Brain pericyte (primary cell): ENCODE data around the gene KCNG1.
"Not testable (repeated sequence)": the region's sequence is repeated elsewhere in the genome, so short reads cannot be mapped to it uniquely, and the experiment has no call there.

ENCODE experiments used
- DNase-seq: peaks from one replicate; pipeline ENCODE4 v3.0.0-alpha.2; 2012; ENCODE audit warnings: low read depth, low spot score

KCNG1 gene

GRCh38 chr20:50982363-50982762, 40.5 kb downstream of the KCNG1 start:
- DNase-seq, result no peak

- DNase-seq, result no peak
Observed at GRCh38 chr20:50981714-50982048, 41.2 kb downstream of the KCNG1 start.

GRCh38 chr20:50980851-50981713, 41.8 kb downstream of the KCNG1 start:
- no peak for DNase-seq

GRCh38 chr20:50980071-50980681, 42.7 kb downstream of the KCNG1 start:
- peak; percentile 65 for DNase-seq

- DNase-seq, result not testable (repeated sequence)
Observed at GRCh38 chr20:50978533-50978932, 44.4 kb downstream of the KCNG1 start.

GRCh38 chr20:50977066-50978021, 45.6 kb downstream of the KCNG1 start:
- no peak for DNase-seq

- no peak for DNase-seq
Observed at GRCh38 chr20:50975701-50976330, 47.1 kb downstream of the KCNG1 start.

GRCh38 chr20:50969912-50970311, 53.0 kb downstream of the KCNG1 start:
- DNase-seq, result no peak

GRCh38 chr20:50969435-50969834, 53.5 kb downstream of the KCNG1 start:
- no peak for DNase-seq

GRCh38 chr20:50968289-50968688, 54.6 kb downstream of the KCNG1 start:
- no peak for DNase-seq

- DNase-seq, result no peak
Observed at GRCh38 chr20:50967586-50967985, 55.3 kb downstream of the KCNG1 start.

- no peak for DNase-seq
Observed at GRCh38 chr20:50959543-50960126, 63.3 kb downstream of the KCNG1 start.

GRCh38 chr20:50958615-50959542, 64.0 kb downstream of the KCNG1 start, which contains the start of gene MOCS3:
MOCS3 (plus strand) TSS chr20:50958818; CDS start chr20:50958843, 25 bp downstream.
- DNase-seq, result peak; percentile 77

GRCh38 chr20:50957798-50958614, 64.9 kb downstream of the KCNG1 start, which contains the start of gene DPM1:
DPM1 (minus strand) TSS chr20:50958532; CDS start chr20:50958523, 9 bp downstream.
- no peak for DNase-seq

GRCh38 chr20:50957276-50957675, 65.6 kb downstream of the KCNG1 start:
- DNase-seq, result no peak

- no peak for DNase-seq
Observed at GRCh38 chr20:50953821-50954220, 69.1 kb downstream of the KCNG1 start.
